HEK293 (cell line): ENCODE results near the gene SLPI.

Experiments
- CTCF ChIA-PET: fragments of 350-600 bp; formaldehyde crosslinking; extraction: SDS; loops from one replicate; lab custom pipeline; 2021; ENCODE audit warnings: antibody characterized with exemption; lab: Yijun Ruan, JAX
- POLR2A ChIA-PET: fragments of 300-600 bp; formaldehyde crosslinking; extraction: SDS; loops from one replicate; lab custom pipeline; 2020; ENCODE audit warnings: antibody characterized with exemption, inconsistent platforms; lab: Yijun Ruan, JAX
- H3K27ac ChIP-seq: fragments of 200-500 bp; sonication (Bioruptor generic); 2 replicates; pipeline ENCODE4 v1.5.1; 2014; ENCODE audit warnings: low read depth, low read length, control low read depth, inconsistent platforms; ENCODE audit errors: extremely low read depth
- H3K36me3 ChIP-seq, 2 experiments: fragments of 200-500 bp in 1 of 2; sonication (Bioruptor generic) in 1 of 2; 1 replicate in 1 of 2; 2 replicates in 1 of 2; pipeline ENCODE4 v1.5.1; 2014 to 2017; ENCODE audit warnings: inconsistent platforms in 2 of 2, low read length in 2 of 2; ENCODE audit not compliant: control insufficient read depth in 2 of 2, insufficient read depth in 1 of 2
- H3K4me1 ChIP-seq: fragments of 200-500 bp; sonication (Bioruptor generic); 2 replicates; pipeline ENCODE4 v1.5.1; 2014; ENCODE audit warnings: mild to moderate bottlenecking, low read length, inconsistent platforms; ENCODE audit not compliant: control insufficient read depth, insufficient read depth
- H3K4me3 ChIP-seq: 2 replicates; pipeline ENCODE4 v1.5.1; 2011; ENCODE audit warnings: low read depth, mild to moderate bottlenecking, control low read depth, low read length, moderate library complexity
- H3K9me3 ChIP-seq: fragments of 200-500 bp; sonication (Bioruptor generic); 2 replicates; pipeline ENCODE4 v1.5.1; 2014; ENCODE audit warnings: low read depth, low read length, inconsistent platforms; ENCODE audit not compliant: control insufficient read depth, insufficient read depth
- BCL6B ChIP-seq: fragments of 450-650 bp; formaldehyde crosslinking; IDR thresholded peaks from 2 replicates; pipeline ENCODE4 v1.5.1; 2017; ENCODE audit warnings: missing biosample characterization, missing genetic modification characterization
- FEZF1 ChIP-seq: fragments of 450-650 bp; formaldehyde crosslinking; IDR thresholded peaks from 2 replicates; pipeline ENCODE4 v1.5.1; 2016; ENCODE audit warnings: missing biosample characterization, missing genetic modification characterization
- GFI1B ChIP-seq: fragments of 450-650 bp; formaldehyde crosslinking; IDR thresholded peaks from 2 replicates; pipeline ENCODE4 v1.5.1; 2016; ENCODE audit warnings: missing biosample characterization, missing genetic modification characterization
- GLIS2 ChIP-seq: fragments of 450-650 bp; formaldehyde crosslinking; IDR thresholded peaks from 2 replicates; pipeline ENCODE4 v1.5.1; 2016; ENCODE audit warnings: missing biosample characterization, missing genetic modification characterization
- HOXC10 ChIP-seq: sonication (generic); formaldehyde crosslinking; IDR thresholded peaks from 2 replicates; pipeline ENCODE4 v1.8.1; 2023; ENCODE audit warnings: mild to moderate bottlenecking, missing genetic modification reagents
- OSR2 ChIP-seq: fragments of 450-650 bp; formaldehyde crosslinking; IDR thresholded peaks from 2 replicates; pipeline ENCODE4 v1.5.1; 2016; ENCODE audit warnings: missing biosample characterization, missing genetic modification characterization
- SETDB1 ChIP-seq: IDR thresholded peaks from one replicate; pipeline ENCODE4 v1.6.1; 2017; ENCODE audit warnings: mild to moderate bottlenecking, low read length, moderate library complexity, mixed read lengths; ENCODE audit not compliant: insufficient read length
- SP2 ChIP-seq: fragments of 450-650 bp; formaldehyde crosslinking; IDR thresholded peaks from 2 replicates; pipeline ENCODE4 v1.5.1; 2016; ENCODE audit warnings: missing biosample characterization, missing genetic modification characterization
- SP7 ChIP-seq: fragments of 450-650 bp; formaldehyde crosslinking; IDR thresholded peaks from 2 replicates; pipeline ENCODE4 v1.5.1; 2016; ENCODE audit warnings: missing biosample characterization, missing genetic modification characterization
- WT1 ChIP-seq: fragments of 450-650 bp; formaldehyde crosslinking; IDR thresholded peaks from 2 replicates; pipeline ENCODE4 v1.5.1; 2016; ENCODE audit warnings: missing biosample characterization, missing genetic modification characterization
- ZIC2 ChIP-seq: fragments of 450-650 bp; formaldehyde crosslinking; IDR thresholded peaks from 2 replicates; pipeline ENCODE4 v1.5.1; 2016; ENCODE audit warnings: missing biosample characterization, missing genetic modification characterization
- ZNF133 ChIP-seq: fragments of 450-650 bp; formaldehyde crosslinking; IDR thresholded peaks from 2 replicates; pipeline ENCODE4 v1.5.1; 2016; ENCODE audit warnings: missing biosample characterization, missing genetic modification characterization
- ZNF155 ChIP-seq: fragments of 450-650 bp; formaldehyde crosslinking; IDR thresholded peaks from 2 replicates; pipeline ENCODE4 v1.5.1; 2016; ENCODE audit warnings: missing biosample characterization, missing genetic modification characterization
- ZNF19 ChIP-seq: fragments of 450-650 bp; formaldehyde crosslinking; IDR thresholded peaks from 2 replicates; pipeline ENCODE4; 2016; ENCODE audit warnings: missing biosample characterization, missing genetic modification characterization, low read depth
- ZNF239 ChIP-seq: fragments of 450-650 bp; formaldehyde crosslinking; IDR thresholded peaks from 2 replicates; pipeline ENCODE4 v1.5.1; 2016; ENCODE audit warnings: missing biosample characterization, missing genetic modification characterization
- ZNF341 ChIP-seq: fragments of 450-650 bp; formaldehyde crosslinking; IDR thresholded peaks from 2 replicates; pipeline ENCODE4; 2016; ENCODE audit warnings: low read depth, missing biosample characterization, missing genetic modification characterization
- ZNF362 ChIP-seq: fragments of 450-650 bp; formaldehyde crosslinking; IDR thresholded peaks from 2 replicates; pipeline ENCODE4 v1.5.1; 2016; ENCODE audit warnings: missing biosample characterization, missing genetic modification characterization
- ZNF416 ChIP-seq: fragments of 450-650 bp; formaldehyde crosslinking; IDR thresholded peaks from 2 replicates; pipeline ENCODE4 v1.5.1; 2016; ENCODE audit warnings: missing biosample characterization, missing genetic modification characterization
- ZNF529 ChIP-seq: fragments of 450-650 bp; formaldehyde crosslinking; IDR thresholded peaks from 2 replicates; pipeline ENCODE4 v1.5.1; 2017; ENCODE audit warnings: missing genetic modification characterization, missing biosample characterization; ENCODE audit not compliant: insufficient replicate concordance
- ZNF585B ChIP-seq: fragments of 450-650 bp; formaldehyde crosslinking; IDR thresholded peaks from 2 replicates; pipeline ENCODE4 v1.5.1; 2016; ENCODE audit warnings: missing biosample characterization, missing genetic modification characterization
- ZNF596 ChIP-seq: fragments of 450-650 bp; IDR thresholded peaks from 2 replicates; pipeline ENCODE4 v1.5.0; 2018; ENCODE audit warnings: missing biosample characterization, mild to moderate bottlenecking, missing genetic modification characterization, moderate library complexity
- ZNF600 ChIP-seq: fragments of 450-650 bp; formaldehyde crosslinking; IDR thresholded peaks from 2 replicates; pipeline ENCODE4 v1.5.1; 2016; ENCODE audit warnings: missing biosample characterization, missing genetic modification characterization
- ZNF621 ChIP-seq: fragments of 450-650 bp; formaldehyde crosslinking; IDR thresholded peaks from 2 replicates; pipeline ENCODE4 v1.5.1; 2017; ENCODE audit warnings: missing biosample characterization, missing genetic modification characterization
- ZNF654 ChIP-seq: fragments of 450-650 bp; formaldehyde crosslinking; IDR thresholded peaks from 2 replicates; pipeline ENCODE4 v1.5.1; 2016; ENCODE audit warnings: low read depth, missing biosample characterization, missing genetic modification characterization
- ZNF658 ChIP-seq: fragments of 450-650 bp; formaldehyde crosslinking; IDR thresholded peaks from 2 replicates; pipeline ENCODE4; 2016; ENCODE audit warnings: missing biosample characterization, missing genetic modification characterization
- ZNF768 ChIP-seq: fragments of 450-650 bp; formaldehyde crosslinking; IDR thresholded peaks from 2 replicates; pipeline ENCODE4 v1.5.1; 2018; ENCODE audit warnings: missing biosample characterization, mild to moderate bottlenecking, missing genetic modification characterization
- ZNF785 ChIP-seq: fragments of 450-650 bp; formaldehyde crosslinking; IDR thresholded peaks from 2 replicates; pipeline ENCODE4 v1.5.1; 2016; ENCODE audit warnings: missing biosample characterization, missing genetic modification characterization
- ZNF792 ChIP-seq: fragments of 450-650 bp; formaldehyde crosslinking; IDR thresholded peaks from 2 replicates; pipeline ENCODE4 v1.5.1; 2016; ENCODE audit warnings: missing biosample characterization, missing genetic modification characterization

Gene SLPI

GRCh38 chr20:45253261-45253660 lies 1.1 kb downstream of the SLPI start (continued):
- no peak for TF ChIP-seq ZNF362
- no peak for TF ChIP-seq ZNF596 (tag by site-specific recombination)
- no peak for TF ChIP-seq ZNF239 (tag by site-specific recombination)

- Histone ChIP-seq H3K27ac (no peak overlapping the region), H3K4me3 (no peak overlapping the region), H3K36me3 (no peaks in the 10 kb centered on the region), H3K4me1 (peaks cover 13% of the 10 kb centered on the region), H3K9me3 (no peaks in the 10 kb centered on the region)
- TF ChIP-seq ZIC2: 0 out of 2 replicates have a peak, but pooled peaks have one; percentile 8
- TF ChIP-seq ZNF768 (tag by site-specific recombination): no peak
- POLR2A ChIA-PET: no interaction called here
- CTCF ChIA-PET: interaction anchor here (0.5 to 1.0 kb wide), 2 partner anchors 38 to 53 kb away, joined by 3 to 6 read pairs; no protein-coding TSS in a partner anchor
Measured at GRCh38 chr20:45251884-45252560, 2.3 kb downstream of the SLPI start.

- Histone ChIP-seq H3K4me1 (peaks cover 23% of the 10 kb centered on the region), H3K4me3 (no peak overlapping the region), H3K27ac (no peak overlapping the region), H3K9me3 (no peaks in the 10 kb centered on the region), H3K36me3 (no peaks in the 10 kb centered on the region)
- ChIA-PET POLR2A (no interaction called here), CTCF (interaction anchor here (0.6 to 0.9 kb wide), 2 partner anchors 35 to 45 kb away, joined by 3 to 5 read pairs; no protein-coding TSS in a partner anchor)
- TF ChIP-seq ZNF19 (no peak), ZNF362 (no peak), GLIS2 (tag by site-specific recombination) (no peak), ZNF133 (tag by site-specific recombination) (no peak), GFI1B (0 out of 2 replicates have a peak, but pooled peaks have one; percentile 39), ZNF768 (tag by site-specific recombination) (no peak), HOXC10 (CRISPR knock-in tag) (no peak), ZNF600 (tag by site-specific recombination) (no peak), FEZF1 (peak; percentile 49), ZNF621 (tag by site-specific recombination) (no peak), SP2 (no peak), ZNF585B (tag by site-specific recombination) (no peak), ZNF654 (tag by site-specific recombination) (no peak), SETDB1 (no peak), ZNF658 (tag by site-specific recombination) (no peak), BCL6B (tag by site-specific recombination) (peak; percentile 82), ZNF155 (tag by site-specific recombination) (no peak), ZNF792 (tag by site-specific recombination) (no peak), OSR2 (tag by site-specific recombination) (peak; percentile 39; the same call in 1 of the 2 replicates), SP7 (tag by site-specific recombination) (peak; percentile 84), ZNF529 (tag by site-specific recombination) (no peak), ZNF341 (tag by site-specific recombination) (no peak), ZNF785 (tag by site-specific recombination) (no peak), WT1 (tag by site-specific recombination) (peak; percentile 63; the same call in 1 of the 2 replicates), ZNF416 (tag by site-specific recombination) (no peak)
Measured at GRCh38 chr20:45248609-45249008, 5.8 kb downstream of the SLPI start.
